Thyroid gland (tissue), 4 donors: ENCODE measurements around the gene ANKFY1.

Experiments
- CTCF ChIP-seq, 6 experiments: fragments of 200-600 bp in 3 of 6; fragments of 450-650 bp in 3 of 6; sonication (generic) in 3 of 6; IDR thresholded peaks; one replicate each; pipeline ENCODE4 v1.5.1; 2016 to 2019; ENCODE audit warnings: antibody characterized with exemption in 6 of 6, mild to moderate bottlenecking in 2 of 6, inconsistent platforms in 1 of 6, moderate library complexity in 1 of 6
- POLR2A ChIP-seq, 2 donors: fragments of 450-650 bp; IDR thresholded peaks; one replicate each; pipeline ENCODE4 v1.6.1; 2017; ENCODE audit warnings: antibody characterized with exemption in 2 of 2, mild to moderate bottlenecking in 2 of 2, moderate library complexity in 1 of 2

- TF ChIP-seq POLR2A (IDR thresholded peaks at IDR 0.05) (no peak), CTCF (IDR thresholded peaks at IDR 0.05) (no peak)
Measured at GRCh38 chr17:4204190-4204589, 59.6 kb downstream of the ANKFY1 start.
